NOMO-1 (cell line): ENCODE data around the gene CMAS.
"Not testable (repeated sequence)": the region's sequence is repeated elsewhere in the genome, so short reads cannot be mapped to it uniquely, and the experiment has no call there.

Experiments used
- DNase-seq, 2 experiments: peaks; one replicate each; lab custom pipeline; 2025; ENCODE audit not compliant: unreplicated experiment in 2 of 2; lab: John Stamatoyannopoulos, UW

The CMAS gene

GRCh38 chr12:22046968-22047390, 961 bp downstream of the CMAS start:
- DNase-seq: no peak

- no peak for DNase-seq
These were observed 1.5 kb downstream of the CMAS start for GRCh38 chr12:22047494-22047893.

DNA sequence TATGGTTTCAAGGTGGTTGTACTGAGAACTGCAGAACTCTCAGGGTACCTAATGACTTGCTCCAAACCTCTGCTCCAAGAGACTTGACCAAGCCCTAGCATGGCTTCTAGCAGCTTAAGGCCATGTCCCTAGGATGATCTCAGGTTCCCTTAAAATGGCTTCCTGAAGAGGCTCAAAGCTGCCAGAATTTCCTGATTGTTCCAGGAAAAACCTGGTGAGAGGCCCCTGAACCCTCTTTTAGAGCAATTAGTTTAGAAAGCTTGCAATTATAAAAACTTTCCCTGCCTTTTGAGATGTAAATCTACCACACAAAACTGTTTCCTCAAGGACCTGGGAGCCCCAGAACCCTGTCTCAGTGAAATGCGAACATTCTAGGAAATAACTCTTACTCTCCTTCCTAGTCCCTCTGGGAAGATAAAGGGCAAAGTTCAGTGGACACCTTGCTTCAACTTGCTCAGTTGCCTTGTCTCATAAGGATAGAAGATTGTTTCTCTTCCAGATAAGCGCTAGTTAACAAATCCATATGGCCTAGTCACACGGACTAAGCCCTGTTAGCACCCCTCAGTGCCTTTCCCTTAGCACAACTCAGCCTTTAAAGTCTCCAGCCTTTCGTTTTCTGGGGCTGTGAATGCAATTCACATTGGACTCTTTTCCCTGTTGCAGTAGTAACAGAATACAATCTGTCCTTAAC, 2.5 kb downstream of the CMAS start:
- no peak for DNase-seq

- DNase-seq: no peak
These were observed 4.1 kb downstream of the CMAS start for GRCh38 chr12:22050078-22050477.

GRCh38 chr12:22051114-22051698, 5.2 kb downstream of the CMAS start:
- no peak for DNase-seq

DNA sequence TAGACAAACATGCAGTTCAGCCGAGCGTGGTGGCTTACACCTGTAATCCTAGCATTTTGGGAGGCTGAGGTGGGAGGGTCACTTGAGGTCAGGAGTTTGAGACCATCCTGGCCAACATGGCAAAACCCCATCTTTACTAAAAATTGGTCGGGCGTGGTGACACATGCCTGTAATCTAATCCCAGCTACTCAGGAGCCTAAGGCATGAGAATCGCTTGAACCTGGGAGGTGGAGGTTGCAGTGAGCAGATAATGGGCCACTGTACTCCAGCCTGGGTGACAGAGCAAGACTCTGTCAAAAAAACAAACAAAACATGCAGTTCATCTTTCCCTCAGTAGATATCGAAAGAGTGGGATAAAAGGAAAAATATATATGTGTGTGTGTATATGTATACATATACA, 7.0 kb downstream of the CMAS start:
- DNase-seq: not testable (repeated sequence)

DNA sequence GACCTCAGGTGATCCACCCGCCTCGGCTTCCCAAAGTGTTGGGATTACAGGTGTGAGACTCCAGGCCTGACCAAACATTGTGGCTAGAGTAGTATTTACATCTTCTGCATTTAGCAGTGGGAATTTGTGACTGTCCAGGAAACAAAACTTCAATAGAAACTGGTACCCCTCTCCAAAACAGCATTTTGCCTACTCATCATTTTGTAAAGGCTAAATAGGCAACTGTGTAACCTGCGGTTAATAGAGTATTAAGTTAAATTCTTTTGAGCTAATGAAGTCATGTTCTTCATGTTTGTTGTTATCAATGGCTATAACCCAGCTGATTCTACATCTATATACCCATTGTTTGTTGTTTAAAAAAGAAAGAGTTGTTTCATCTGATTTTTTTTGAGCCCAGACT, 8.1 kb downstream of the CMAS start:
- DNase-seq: no peak

DNA sequence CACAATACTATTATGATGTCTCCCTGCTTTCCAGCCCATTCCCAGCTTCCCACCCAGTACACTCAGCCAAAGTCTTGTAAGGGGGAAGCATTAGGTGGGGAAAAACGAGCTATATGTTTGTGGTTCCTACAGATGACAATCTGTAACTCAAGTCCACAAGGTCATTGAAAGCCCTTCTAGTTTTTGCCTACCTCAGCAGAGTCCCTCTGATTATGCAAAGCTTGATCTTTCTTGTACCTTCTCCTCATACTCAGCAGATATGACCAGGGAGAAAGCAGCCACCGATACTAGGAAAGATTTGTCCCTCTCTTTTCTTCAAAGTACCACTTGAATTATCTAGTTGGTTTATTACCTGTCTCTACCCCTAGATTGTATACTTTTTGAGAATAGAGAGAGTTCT, 10.6 kb downstream of the CMAS start:
- no peak for DNase-seq

GRCh38 chr12:22059976-22060647, 14.1 kb downstream of the CMAS start:
- DNase-seq: no peak

- DNase-seq: no peak
These were observed 18.9 kb downstream of the CMAS start for GRCh38 chr12:22064968-22065367.

- DNase-seq: no peak
These were observed 20.3 kb downstream of the CMAS start for GRCh38 chr12:22066310-22066709.

GRCh38 chr12:22069851-22070250, 23.8 kb downstream of the CMAS start:
- no peak for DNase-seq

DNA sequence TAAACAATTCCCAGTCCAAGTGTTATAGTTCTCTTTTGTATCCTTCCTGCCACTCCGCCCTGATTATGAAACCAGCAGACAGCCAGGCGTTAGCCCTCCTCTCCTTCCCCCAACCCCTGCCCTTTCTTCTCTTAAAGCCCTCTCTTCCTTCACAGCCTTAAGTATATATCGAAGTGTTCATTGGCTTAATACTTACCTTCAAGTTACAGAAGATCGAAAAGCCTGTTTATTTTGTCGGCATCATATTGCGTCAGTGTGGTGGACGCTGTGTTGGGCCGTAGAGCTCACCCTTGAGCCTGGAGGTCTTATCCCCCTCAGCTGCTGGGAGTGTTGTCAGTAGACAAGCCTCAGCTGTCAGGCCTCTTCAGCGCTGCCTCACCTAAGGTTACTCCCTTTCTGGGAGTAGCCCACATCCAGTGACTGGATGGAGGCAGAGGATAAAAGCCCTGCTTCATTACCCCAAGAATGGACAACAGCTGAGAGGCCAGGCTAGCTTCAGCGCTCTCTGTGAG, 36.2 kb downstream of the CMAS start:
- no peak for DNase-seq

DNA sequence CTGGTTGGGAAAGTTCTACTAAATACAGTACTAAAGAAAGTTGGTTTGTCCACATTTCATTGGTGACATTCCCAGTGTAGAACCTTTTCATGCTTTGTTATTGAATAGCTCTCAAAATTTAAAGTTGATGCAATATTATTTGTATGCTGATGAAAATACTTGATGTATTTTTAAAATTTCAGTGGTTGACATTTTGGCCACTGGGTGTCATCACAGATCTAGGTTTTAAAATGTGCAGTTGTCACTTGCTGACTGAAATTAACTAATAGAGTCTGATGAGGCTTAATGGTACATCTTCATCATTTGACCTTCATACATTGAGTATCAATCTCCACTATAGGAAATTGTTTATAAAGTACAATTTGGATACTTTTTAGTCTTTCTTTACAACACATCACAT, 37.1 kb downstream of the CMAS start:
- peak in 1 of 2 experiments; percentile 41 for DNase-seq

DNA sequence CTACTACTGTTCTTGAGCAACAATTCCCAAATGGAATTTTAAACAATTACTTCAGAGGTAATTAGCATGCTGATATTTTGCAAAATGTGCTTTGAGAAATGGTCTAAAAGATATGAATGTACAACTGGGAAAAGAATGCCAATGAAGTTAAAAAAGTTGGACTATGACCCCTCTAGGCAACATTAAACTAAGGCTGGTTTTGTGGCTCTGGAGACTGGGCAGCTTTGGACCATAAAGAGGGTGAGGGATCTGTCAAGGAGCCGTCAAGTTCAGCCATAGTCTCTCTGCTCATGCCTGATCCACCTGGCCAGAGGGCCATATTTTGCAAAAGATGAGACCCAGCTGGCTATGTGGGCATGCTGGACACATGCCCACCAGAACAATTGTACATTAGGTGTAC, 38.8 kb downstream of the CMAS start:
- DNase-seq: no peak

GRCh38 chr12:22088886-22089285, 42.9 kb downstream of the CMAS start:
- no peak for DNase-seq

DNA sequence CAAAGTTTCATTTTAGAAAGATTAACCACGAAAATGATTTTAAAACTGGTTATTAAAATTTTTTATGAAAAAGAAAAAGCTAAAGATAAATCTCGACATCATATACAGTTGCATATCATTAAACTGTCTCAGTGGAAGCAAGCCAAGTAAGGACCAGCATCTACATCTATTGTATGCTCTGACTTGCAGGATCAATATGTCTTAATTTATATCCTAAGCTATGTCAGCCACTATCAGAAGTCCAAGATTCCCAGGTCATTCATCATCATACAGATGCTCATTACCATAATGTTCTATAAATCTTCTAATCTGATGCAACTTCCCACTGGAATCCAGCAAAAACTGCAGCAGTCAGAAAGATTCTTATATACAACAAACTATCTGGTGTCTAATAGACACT, 43.5 kb downstream of the CMAS start:
- no peak for DNase-seq

- DNase-seq: not testable (repeated sequence)
These were observed 53.0 kb downstream of the CMAS start for GRCh38 chr12:22099062-22099461.

- peak; percentile 56 to 79 for DNase-seq
These were observed 55.1 kb downstream of the CMAS start for GRCh38 chr12:22100958-22101748.

GRCh38 chr12:22101749-22102243, 55.8 kb downstream of the CMAS start:
- DNase-seq: no peak

GRCh38 chr12:22103418-22103817, 57.4 kb downstream of the CMAS start:
- peak in 1 of 2 experiments; percentile 5 for DNase-seq
